22Rv1 (cell line): ENCODE data around the gene MAD1L1.

Source experiments
- ZFX ChIP-seq: fragments of 450-650 bp; IDR thresholded peaks from 2 replicates; pipeline ENCODE4 v1.6.1; 2017; ENCODE audit warnings: antibody characterized with exemption, borderline replicate concordance
- TF ChIP-seq, protein P1 (sequence below): fragments of 450-650 bp; IDR thresholded peaks from 2 replicates; pipeline ENCODE4 v1.5.1; 2017; ENCODE audit warnings: mild to moderate bottlenecking

DNA sequence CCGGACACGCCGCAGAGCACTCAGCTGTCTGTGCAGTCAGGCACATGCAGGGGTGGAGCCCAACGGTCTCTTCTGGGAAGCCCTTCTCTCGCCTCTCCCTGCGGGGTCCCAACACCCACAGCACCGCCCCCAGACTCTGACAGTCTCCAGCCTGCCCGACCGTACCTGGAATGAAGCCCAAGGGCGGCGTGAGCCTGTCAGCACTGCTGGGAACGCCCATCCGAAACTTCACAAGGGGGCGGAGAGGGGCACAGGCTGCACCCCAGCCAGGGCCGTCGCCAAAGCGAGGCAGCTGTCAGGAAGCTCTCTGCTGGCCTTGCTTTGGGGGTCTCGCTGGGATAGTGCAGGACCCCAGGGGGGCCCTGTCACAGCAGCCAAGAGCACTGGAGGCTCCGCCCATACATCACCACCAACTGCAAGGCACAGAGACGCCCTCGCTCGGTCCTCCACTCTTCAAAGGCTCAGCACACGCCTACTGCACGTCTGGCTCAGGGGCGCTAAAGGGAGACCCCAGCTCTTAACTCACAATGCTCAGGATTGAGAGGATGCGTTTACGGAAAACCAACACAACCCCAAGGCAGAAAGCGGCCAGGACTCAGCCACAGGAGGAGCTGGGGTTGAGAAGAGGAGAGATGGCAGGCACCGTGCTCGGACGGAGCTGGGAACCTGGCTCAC, 30.9 kb downstream of the MAD1L1 start:
- TF ChIP-seq, protein P1, sequence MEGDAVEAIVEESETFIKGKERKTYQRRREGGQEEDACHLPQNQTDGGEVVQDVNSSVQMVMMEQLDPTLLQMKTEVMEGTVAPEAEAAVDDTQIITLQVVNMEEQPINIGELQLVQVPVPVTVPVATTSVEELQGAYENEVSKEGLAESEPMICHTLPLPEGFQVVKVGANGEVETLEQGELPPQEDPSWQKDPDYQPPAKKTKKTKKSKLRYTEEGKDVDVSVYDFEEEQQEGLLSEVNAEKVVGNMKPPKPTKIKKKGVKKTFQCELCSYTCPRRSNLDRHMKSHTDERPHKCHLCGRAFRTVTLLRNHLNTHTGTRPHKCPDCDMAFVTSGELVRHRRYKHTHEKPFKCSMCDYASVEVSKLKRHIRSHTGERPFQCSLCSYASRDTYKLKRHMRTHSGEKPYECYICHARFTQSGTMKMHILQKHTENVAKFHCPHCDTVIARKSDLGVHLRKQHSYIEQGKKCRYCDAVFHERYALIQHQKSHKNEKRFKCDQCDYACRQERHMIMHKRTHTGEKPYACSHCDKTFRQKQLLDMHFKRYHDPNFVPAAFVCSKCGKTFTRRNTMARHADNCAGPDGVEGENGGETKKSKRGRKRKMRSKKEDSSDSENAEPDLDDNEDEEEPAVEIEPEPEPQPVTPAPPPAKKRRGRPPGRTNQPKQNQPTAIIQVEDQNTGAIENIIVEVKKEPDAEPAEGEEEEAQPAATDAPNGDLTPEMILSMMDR = no peak
- no peak for TF ChIP-seq ZFX
